ENCODE results near the gene DIAPH3. TPM values are rescaled to one million over a fixed set of nuclear protein-coding genes. Genes with fewer than 3 reads are reported as not detected.

The DIAPH3 gene
- total RNA-seq, 1 donor from 2014 or later: 0.15 TPM

DNA sequence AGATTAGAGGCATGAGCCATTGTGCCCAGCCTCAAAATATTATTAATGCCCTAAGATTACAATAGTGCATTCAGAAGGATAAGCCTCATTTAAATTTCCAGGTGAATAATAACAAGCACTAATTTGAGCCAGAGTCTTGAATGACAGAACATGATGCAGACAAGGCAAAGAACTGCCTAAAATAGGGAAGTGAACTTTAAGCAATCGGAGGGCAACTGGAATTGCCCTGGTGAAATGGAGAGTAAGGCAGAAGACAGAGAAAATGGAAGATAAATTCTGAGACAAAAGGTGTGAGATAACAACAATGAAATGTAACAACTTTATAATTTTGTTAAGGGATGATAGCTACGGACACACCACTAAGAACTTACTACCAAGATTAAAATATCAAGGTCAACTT lies 199.9 kb downstream of the DIAPH3 start:
- ATAC-seq: no peak
- DNase-seq (ENCODE audit: low spot score): no peak

DNA sequence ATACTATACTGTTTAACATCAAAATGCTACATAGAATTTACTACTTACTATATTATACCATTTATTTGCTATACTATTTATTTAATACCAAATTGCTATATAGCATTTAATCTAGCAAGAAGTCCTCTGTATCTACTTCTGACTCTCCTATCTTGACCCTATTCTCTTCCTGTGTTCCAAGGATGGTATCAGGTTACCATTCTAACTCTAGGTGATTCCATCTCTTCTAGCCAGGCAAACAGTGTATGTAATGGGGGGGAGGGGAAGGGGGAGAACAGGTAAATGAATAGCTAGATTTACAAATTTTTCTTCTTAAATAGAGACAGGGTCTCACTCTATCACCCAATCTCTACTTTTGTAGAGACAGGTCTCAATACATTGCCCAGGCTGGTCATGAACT lies 200.3 kb downstream of the DIAPH3 start:
- DNase-seq (ENCODE audit: low spot score) (no peak), ATAC-seq (no peak)

DNA sequence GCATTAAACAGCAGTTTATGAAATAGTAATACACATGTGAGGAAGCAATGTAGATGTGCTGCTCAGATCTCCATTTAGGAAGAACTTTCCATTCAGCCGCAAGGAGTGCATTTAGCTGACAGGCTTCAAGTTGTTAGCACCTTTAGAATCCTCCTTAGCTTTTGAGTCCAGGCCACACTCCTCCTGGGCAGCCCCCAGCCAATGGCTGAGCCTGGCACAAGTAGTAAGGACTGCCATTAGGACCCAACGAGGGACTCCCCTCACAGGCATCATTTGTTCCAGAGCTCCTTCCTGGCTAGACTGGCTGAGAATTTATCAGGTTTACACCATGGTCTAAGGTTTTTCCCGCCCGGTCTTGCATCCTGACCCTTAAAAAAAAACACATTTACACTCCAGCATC lies 201.4 kb downstream of the DIAPH3 start:
- DNase-seq (ENCODE audit: low spot score) (no peak), ATAC-seq (no peak)

DNA sequence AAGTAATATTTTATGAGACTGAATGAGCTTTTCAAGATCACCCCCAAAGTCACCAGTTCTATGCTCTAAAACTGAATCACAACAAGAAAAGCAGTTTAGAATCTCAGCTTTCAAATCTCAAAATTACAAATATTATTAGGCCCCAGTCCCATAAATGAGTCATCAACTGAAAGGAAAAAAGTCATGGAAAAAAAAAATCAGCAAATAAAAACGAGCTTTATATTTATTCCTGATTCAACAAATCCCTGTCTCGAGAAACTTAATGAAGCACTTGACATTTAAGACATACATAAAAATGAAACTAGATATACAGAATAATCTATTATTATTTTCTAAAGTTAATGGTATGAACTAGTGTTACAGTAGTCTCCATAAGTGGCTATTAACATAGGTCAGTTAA lies 203.0 kb downstream of the DIAPH3 start:
- DNase-seq (ENCODE audit: low spot score) (no peak), ATAC-seq (no peak)

DNA sequence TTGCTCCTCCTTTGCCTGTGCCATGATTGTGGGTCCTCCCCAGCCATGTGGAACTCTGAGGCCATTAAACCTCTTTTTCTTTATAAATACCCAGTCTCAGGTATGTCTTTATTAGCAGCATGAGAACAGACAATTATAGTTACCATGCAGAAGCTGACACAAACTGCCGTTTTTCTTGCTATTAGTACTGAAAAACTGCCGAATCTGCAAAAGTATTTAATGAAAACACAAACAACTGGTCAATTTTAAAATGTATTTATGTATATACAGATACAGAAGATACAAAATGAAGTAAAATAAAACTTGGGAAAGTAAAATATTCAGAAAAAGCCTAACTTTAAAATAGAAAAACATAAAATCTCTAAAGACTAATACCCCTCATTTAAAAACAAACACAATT lies 206.3 kb downstream of the DIAPH3 start:
- ATAC-seq (no peak), DNase-seq (ENCODE audit: low spot score) (no peak)

DNA sequence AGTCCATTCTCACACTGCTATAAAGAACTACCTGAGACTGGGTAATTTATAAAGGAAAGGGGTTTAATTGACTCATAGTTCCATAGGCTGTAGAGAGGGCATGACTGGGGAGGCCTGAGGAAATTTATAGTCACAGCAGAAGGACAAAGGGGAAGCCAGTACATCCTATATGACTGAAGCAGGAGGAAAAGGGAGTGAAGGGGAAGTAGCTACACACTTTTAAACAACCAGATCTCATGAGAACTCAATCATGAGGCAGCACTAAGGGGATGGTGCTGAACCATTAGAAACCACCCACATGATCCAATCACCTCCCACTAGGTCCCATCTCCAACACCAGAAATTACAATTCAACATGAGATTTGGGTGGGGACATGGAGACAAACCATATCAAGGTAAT lies 209.1 kb downstream of the DIAPH3 start:
- ATAC-seq (no peak), DNase-seq (ENCODE audit: low spot score) (no peak)

DNA sequence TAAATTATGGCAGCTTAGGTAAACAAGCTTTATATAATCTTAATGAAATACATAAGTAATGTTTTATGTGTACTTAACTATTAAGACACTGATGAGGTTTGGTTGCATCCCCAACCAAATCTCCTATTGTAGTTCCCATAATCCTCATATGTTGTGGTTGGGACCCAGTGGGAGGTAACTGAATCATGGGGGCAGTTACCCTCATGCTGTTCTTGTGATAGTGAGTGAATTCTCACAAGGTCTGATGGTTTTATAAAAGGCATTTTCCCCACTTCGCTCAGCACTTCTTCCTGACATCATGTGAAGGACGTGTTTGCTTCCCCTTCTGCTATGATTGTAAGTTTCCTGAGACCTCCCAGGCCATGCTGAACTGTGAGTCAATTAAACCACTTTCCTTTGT lies 212.7 kb downstream of the DIAPH3 start:
- no peak for ATAC-seq
- DNase-seq (ENCODE audit: low spot score): no peak

DNA sequence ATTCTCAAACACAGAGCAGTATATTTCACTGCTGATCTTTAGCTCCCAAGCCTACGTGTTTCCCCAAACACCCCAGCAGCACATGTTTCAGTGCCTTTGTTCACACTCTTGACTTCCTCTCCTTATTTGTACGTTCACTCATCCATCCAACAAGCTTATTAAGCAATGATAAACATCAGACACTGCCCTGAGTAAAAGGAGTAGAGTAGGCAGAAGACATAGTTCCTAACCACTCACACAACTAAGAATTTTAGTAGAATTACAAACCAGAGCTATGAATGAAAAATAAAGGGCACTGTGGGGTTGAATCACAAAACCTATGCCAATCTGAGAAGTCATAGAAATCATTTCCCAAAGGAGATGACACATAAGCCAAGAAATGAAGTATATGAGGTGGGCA lies 213.5 kb downstream of the DIAPH3 start:
- ATAC-seq (no peak), DNase-seq (ENCODE audit: low spot score) (no peak)

DNA sequence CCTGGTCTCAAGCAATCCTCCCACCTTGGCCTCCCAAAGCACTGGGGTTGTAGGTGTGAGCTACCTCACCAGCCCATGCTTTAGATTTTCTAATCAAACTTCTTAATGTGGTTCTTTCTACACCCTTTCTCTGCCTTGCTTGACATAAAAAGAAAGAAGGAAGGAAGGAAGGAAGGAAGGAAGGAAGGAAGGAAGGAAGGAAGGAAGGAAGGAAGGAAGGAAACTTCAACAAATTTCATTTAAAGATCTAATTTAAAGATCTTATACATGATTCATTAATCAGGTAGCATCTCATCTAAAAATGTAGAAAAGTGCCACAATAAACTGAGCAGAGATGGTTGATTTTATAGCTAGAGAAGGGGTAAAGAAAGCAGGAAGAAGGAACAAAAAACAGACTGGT lies 215.0 kb downstream of the DIAPH3 start:
- no peak for DNase-seq (ENCODE audit: low spot score)
- ATAC-seq: no peak

DNA sequence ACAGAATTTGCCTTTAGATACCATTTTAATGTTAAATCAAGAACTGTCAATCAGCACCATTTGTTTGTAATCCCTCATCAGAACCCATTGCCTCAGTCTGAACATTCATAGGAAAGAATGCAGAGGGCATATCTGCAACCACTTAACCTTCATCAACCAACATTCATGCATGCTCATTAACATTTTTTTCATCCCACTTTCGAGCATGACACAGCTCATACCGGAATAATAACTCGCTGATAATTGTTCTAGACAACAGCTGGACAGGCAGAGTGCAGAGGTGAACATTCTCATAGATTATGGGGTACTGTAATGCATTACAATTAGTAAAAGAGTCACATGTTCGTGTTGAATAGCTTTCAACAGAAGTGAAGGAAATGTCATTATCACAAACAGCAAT lies 216.8 kb downstream of the DIAPH3 start:
- ATAC-seq: no peak
- no peak for DNase-seq (ENCODE audit: low spot score)

DNA sequence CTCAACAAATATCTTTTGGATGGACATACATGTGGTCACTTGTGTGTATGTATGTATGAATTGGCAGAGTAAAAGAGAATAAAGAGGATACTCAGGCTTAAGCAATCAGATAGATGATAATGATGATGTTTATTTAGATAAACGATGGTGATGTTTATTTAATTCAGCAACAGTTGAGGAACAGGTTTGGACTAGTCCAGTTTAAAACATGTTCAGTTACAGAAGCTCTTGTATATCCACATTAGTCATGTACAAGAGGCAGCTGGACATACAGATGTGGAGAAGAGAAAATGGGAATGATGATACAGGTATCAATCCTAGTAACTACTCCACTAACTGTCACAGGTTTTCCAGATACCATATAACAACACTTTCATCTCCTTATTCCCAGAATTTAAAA lies 232.1 kb downstream of the DIAPH3 start:
- no peak for ATAC-seq
- no peak for DNase-seq (ENCODE audit: low spot score)

DNA sequence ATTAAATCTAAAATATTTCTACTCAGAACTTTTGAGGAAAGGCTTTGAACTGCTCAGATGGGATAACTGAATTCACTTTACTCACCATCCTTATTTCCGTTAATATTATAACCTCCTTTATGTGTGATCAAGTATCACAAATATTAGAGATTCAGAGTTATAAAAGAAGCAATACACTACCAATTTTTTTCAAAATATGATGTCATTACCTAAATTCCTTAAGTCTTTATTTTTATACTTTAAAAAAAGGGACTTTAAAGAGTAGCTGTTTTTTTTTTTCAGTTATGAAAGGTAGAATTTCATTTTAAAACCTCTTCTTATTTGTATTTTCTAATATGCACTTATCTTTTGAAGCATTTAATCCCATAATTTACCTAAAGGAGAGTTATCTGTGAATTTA lies 239.5 kb downstream of the DIAPH3 start:
- no peak for ATAC-seq

DNA sequence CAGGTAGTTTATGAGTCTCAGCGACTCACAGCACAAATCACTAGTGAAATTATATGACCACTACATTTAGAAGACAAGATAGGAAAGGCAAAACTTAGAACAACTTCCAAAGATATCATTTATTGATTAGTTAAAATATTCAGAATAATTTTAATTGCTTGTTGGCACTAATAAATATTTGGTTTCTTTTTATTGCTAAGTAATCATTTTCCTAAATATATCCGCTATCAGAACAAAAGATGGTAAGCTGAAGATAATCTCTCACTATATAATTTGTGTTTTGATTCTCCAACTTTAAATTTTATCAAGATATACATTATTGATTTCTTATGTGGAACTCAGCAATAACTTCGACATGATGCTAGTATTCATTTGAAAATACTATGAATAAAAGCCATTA lies 248.5 kb downstream of the DIAPH3 start:
- DNase-seq (ENCODE audit: low spot score) (no peak), ATAC-seq (no peak)

More for the DNA sequence above, 239.5 kb downstream of the DIAPH3 start:
- no peak for DNase-seq (ENCODE audit: low spot score)

DNA sequence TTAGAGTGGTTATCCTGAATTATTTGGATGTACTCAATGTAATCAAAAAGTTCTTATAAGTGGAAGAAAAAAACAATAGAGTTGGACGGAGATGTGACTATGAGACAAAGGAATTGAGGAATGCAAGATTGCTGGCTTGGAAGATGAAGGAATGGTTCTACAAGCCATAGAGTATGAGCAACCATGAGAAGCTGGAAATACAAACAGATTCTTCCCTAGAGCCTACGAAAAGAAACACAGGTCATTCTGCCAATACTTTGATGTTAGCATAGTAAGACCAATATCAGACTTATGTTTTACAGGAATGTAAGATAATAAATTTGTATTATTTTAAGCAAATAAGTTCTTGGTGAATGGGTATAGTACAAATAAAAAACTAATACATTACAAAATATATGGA lies 249.2 kb downstream of the DIAPH3 start:
- DNase-seq (ENCODE audit: low spot score): no peak
- no peak for ATAC-seq

DNA sequence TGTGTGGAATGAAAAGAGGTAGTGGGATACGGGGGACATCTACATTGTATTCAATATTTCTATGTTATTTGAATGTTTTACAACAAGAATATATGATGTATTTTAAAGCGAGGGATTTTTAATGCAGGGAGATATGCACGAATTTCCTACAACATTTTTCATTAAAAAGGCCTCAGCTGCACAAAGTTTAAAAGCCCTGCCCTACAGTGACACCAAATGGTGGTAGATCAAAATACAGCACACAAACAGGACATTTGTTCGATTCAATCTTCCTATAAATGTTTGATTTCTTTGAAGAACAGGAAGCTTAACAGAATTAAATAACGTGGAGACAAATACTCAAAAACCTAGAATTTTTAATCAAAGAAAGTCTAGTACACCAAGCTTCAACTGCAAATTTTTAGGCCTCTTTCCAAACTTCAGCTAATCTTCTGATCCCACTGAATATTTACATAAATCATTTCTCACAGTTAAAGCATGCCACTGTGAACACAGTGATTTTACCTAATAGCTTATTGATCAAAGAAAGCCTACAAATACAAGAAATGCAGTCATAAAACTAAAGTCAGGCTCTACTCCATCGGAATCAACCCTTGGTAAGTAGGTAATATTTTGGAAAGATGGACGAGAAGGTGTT lies 257.2 kb downstream of the DIAPH3 start:
- no peak for DNase-seq (ENCODE audit: low spot score)
- peak; percentile 73 for ATAC-seq

DNA sequence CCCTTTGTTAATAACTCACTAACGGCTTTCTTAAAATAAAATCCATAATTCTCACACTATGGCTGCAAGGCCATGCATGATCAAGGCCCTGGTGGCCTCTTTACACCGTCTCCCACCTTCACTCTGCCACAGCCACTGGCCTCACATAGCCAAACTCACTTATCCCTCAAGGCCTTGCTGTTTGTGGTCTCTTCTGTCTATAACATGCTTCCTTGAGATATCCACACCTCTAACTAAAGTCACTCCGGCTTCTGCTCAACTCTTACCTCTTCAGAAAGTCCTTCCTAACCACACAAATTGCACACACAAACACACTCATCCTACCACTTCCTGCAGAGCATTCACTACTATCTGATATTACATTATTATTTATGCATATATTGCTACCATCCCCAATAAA lies 262.5 kb downstream of the DIAPH3 start:
- ATAC-seq (no peak), DNase-seq (ENCODE audit: low spot score) (no peak)

DNA sequence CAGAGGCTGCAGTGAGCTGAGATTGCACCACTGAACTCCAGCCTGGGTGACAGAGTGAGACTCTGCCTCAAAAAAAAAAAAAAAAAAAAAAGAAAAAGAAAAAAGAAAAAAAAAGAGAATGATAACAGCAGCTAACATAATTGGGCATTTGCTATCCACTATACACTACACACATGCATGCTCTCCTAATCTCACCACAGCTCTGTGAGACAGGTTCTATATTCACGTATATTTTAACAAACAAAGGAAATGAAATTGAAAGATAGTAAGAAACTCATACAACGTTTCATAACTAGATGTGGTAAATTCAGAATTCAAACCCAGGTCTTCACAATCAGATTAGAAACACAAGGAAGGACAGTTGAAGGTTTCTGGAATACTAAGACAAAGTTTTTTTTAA lies 265.7 kb downstream of the DIAPH3 start:
- DNase-seq (ENCODE audit: low spot score): no peak
- ATAC-seq: no peak

DNA sequence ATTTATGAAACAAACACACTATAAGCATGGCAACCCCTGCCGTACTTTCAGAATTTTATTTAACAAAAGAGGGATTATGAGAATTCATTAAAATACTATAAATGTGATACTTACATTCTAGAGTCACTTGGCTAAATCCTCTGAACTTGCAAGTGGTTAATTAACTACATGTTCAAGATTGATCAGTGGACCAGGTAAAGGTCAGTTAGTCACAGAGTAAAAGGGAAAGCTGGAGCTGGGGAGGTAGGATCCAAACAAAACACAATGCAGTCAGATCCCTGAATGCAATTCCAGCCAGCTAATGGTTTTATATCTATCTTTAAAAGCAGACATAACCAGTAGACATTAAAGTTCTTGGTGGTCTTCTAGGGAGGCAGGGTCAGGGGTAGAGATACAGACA lies 270.5 kb downstream of the DIAPH3 start:
- DNase-seq (ENCODE audit: low spot score) (no peak), ATAC-seq (no peak)

DNA sequence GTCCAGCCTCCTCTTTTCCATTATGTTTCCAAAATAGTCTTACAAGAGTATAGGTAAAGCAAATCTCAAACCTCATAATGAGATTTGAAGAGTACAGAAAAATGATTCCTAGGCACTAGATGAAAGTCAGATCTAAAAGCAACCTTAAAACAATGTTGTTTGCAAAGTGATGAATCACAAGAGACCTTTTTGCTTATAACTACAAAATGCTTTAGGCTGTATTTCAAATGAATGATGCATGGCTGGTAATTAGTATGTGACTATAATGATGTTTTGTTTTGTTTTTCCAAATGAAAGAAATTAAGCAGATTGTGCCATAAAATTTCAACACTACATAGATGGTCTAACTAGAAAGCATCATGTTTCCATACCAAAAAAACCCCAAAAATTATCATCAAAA lies 272.7 kb downstream of the DIAPH3 start:
- no peak for ATAC-seq
- DNase-seq (ENCODE audit: low spot score): no peak

DNA sequence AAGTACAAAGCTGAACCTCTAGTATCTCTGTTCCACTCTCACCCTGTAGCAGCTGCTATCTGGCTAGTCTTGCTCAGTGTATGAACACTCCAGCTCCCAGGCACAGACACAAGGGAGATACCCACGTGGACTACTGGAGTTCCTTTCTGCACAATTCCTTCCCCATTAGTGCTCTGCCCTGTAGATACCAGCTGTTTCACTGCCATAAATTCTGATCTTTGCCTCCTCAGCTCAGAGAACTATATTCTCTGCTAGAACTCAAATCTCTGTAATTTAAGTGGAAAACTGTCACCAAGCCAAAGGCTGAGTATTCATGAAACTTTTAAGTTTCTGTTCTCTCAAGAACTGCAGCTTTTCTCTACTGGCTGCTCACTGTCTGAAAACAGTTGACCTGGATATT lies 273.7 kb downstream of the DIAPH3 start:
- DNase-seq (ENCODE audit: low spot score) (no peak), ATAC-seq (no peak)

DNA sequence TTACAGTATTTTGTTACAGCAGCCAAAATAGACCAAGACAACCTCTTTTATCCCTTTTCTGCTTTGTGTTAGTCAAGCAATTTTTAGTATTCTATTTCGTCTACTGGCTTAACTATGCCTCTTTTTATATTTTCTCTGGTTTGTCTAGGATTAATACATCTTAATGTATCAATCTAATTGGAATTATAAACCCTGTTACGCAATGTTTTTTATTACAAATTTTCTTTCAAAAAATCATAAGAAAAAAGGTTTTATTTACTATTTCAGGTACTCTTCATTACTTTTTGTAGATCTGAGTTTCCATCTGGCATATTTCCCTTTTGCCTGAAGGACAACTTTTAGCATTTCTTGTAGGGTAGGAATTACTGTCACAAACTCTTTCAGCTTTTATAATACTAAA lies 275.3 kb downstream of the DIAPH3 start:
- ATAC-seq (no peak), DNase-seq (ENCODE audit: low spot score) (no peak)

DNA sequence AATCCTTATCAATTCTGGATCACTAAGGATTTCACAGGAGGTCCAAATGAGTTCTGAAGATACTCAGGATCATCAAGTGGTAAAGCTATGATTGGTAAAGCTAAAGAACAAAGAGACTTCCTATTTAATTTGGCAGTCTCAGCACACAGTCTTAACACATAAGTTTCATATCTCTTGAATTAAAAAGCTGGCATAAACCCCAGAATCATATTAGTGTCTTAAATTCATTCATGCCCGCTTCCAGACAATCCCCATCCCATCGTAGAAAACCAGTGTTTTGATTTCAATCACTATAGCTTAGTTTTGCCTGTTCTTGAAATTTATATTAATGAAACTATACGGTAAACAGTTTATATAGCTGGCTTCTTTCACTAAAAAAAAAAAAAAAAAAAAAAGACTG lies 278.7 kb downstream of the DIAPH3 start:
- ATAC-seq: no peak
- no peak for DNase-seq (ENCODE audit: low spot score)

DNA sequence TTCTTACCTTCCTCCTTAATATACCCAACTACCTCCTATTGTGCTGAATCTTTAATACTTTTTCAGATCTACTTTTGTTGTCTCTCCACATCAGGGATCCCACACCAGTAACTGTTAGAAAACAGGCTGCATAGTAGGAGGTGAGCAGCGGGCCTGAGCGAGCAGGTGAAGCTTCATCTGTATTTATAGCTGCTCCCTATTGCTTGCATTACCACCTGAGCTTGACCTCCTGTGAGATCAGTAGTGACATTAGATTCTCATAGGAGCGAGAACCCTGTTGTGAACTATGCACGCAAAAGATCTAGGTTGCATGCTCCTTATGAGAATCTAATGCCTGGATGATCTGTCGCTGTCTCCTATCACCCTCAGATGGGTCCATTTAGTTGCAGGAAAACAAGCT lies 279.8 kb downstream of the DIAPH3 start:
- no peak for DNase-seq (ENCODE audit: low spot score)
- no peak for ATAC-seq

DNA sequence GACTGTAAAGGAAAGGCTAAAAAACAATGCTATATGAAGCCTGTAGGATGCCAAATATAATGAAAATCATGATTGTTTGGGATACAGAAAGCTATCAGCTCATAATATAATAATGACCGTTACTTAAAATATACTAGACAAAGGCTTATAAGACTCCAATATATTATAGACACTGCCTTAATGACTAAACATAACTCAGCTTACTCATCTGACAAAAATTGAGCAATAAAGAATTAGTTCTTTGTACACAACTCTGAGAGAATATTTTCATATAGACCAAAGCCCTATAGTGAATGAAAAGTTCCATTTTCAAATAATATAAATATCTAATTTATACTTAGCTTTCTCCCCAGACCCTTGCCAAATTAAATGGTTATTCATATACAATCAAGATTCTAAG lies 283.3 kb downstream of the DIAPH3 start:
- DNase-seq (ENCODE audit: low spot score) (no peak), ATAC-seq (no peak)
